Suprapubic skin (tissue), 3 donors: ENCODE measurements around the gene MMP1.

Experiments used
- EP300 ChIP-seq: sonication (generic); formaldehyde crosslinking; IDR thresholded peaks from one replicate; pipeline ENCODE4 v1.6.1; 2017; ENCODE audit warnings: antibody characterized with exemption
- POLR2A ChIP-seq, 2 donors: fragments of 450-650 bp; IDR thresholded peaks; one replicate each; pipeline ENCODE4 v1.6.1; 2017; ENCODE audit warnings: antibody characterized with exemption in 2 of 2, mild to moderate bottlenecking in 2 of 2, moderate library complexity in 2 of 2
- TF ChIP-seq, protein P1 (sequence below), 2 donors: fragments of 200-600 bp in 1 of 2; fragments of 450-650 bp in 1 of 2; sonication (generic) in 1 of 2; IDR thresholded peaks; one replicate each; pipeline ENCODE4 v1.5.1; 2016 to 2019; ENCODE audit warnings: antibody characterized with exemption in 2 of 2, mild to moderate bottlenecking in 1 of 2, moderate library complexity in 1 of 2

DNA sequence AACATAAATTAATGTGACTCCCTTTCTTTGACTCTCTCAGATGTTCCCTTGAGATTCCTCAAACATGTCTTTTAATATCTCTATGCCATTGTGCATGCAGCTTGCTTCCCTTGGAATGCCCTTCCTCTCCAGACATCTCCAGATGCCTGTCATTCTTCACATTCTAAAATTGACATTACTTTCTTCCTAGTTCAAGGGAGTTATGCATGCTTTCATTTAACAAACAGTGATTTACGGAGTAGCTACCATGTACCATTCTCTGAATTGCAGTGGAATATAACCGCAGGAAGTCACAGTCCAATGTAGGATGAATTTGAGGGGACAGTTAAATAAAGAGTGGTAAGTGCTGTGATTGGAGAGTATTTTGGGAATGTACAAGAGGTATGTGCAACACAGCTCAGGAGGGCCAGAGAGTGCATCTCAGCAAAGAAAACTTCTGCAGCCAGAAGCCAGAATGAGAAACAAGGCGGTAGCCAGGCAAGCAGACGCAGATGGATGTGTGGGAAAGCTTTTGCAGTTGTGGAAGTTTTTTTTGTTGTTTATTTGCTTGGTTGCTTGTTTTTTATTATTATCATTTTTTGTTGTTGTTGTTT, 36.2 kb downstream of the MMP1 start:
- TF ChIP-seq POLR2A (IDR thresholded peaks at IDR 0.05) = no peak
- TF ChIP-seq, protein P1, sequence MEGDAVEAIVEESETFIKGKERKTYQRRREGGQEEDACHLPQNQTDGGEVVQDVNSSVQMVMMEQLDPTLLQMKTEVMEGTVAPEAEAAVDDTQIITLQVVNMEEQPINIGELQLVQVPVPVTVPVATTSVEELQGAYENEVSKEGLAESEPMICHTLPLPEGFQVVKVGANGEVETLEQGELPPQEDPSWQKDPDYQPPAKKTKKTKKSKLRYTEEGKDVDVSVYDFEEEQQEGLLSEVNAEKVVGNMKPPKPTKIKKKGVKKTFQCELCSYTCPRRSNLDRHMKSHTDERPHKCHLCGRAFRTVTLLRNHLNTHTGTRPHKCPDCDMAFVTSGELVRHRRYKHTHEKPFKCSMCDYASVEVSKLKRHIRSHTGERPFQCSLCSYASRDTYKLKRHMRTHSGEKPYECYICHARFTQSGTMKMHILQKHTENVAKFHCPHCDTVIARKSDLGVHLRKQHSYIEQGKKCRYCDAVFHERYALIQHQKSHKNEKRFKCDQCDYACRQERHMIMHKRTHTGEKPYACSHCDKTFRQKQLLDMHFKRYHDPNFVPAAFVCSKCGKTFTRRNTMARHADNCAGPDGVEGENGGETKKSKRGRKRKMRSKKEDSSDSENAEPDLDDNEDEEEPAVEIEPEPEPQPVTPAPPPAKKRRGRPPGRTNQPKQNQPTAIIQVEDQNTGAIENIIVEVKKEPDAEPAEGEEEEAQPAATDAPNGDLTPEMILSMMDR (IDR thresholded peaks at IDR 0.05) = no peak
- no peak for TF ChIP-seq EP300
